T-helper 1 cell (primary cell): ENCODE results near the gene RGS10.

ENCODE experiments used
- DNase-seq, 5 donors: peaks; one replicate each; pipeline ENCODE4 v3.0.0-alpha.2; 2012 to 2020

RGS10 gene

GRCh38 chr10:119495545-119495944 is 47.0 kb downstream of the RGS10 start:
- no peak for DNase-seq

GRCh38 chr10:119495021-119495505 is 47.5 kb downstream of the RGS10 start:
- no peak for DNase-seq

GRCh38 chr10:119494236-119495020 is 48.1 kb downstream of the RGS10 start:
- no peak for DNase-seq

- DNase-seq, result peak in 1 of 5 donors; percentile 21
These were observed 49.4 kb downstream of the RGS10 start for GRCh38 chr10:119493155-119493554.

GRCh38 chr10:119491966-119492757 is 50.4 kb downstream of the RGS10 start:
- no peak for DNase-seq

GRCh38 chr10:119489991-119490326 is 52.6 kb downstream of the RGS10 start:
- no peak for DNase-seq

- DNase-seq, result no peak
These were observed 53.8 kb downstream of the RGS10 start for GRCh38 chr10:119488675-119489074.

- DNase-seq, result no peak
These were observed 58.7 kb downstream of the RGS10 start for GRCh38 chr10:119483839-119484238.

GRCh38 chr10:119483001-119483400 is 59.5 kb downstream of the RGS10 start:
- DNase-seq, result no peak

GRCh38 chr10:119481781-119482426 is 60.6 kb downstream of the RGS10 start:
- no peak for DNase-seq

- DNase-seq, result no peak
These were observed 61.9 kb downstream of the RGS10 start for GRCh38 chr10:119480667-119481066.

- peak in 1 of 5 donors; percentile 18 for DNase-seq
These were observed 63.0 kb downstream of the RGS10 start for GRCh38 chr10:119479532-119479931.

- peak in 1 of 5 donors; percentile 40 for DNase-seq
These were observed 63.6 kb downstream of the RGS10 start for GRCh38 chr10:119478811-119479341.

GRCh38 chr10:119478111-119478802 is 64.3 kb downstream of the RGS10 start:
- DNase-seq, result peak in 1 of 5 donors; percentile 71

- no peak for DNase-seq
These were observed 65.1 kb downstream of the RGS10 start for GRCh38 chr10:119477444-119477843.

- no peak for DNase-seq
These were observed 67.9 kb downstream of the RGS10 start for GRCh38 chr10:119474606-119475005.

GRCh38 chr10:119473771-119474170 is 68.7 kb downstream of the RGS10 start:
- DNase-seq, result no peak

GRCh38 chr10:119470920-119471702 is 71.4 kb downstream of the RGS10 start:
- DNase-seq, result no peak

GRCh38 chr10:119469846-119470245 is 72.7 kb downstream of the RGS10 start:
- no peak for DNase-seq

- DNase-seq, result no peak
These were observed 73.2 kb downstream of the RGS10 start for GRCh38 chr10:119469325-119469707.

GRCh38 chr10:119468542-119469324 is 73.8 kb downstream of the RGS10 start:
- DNase-seq, result no peak
